GM23248 (cell line): ENCODE results near the gene RABIF. TPM values are rescaled to one million over a fixed set of nuclear protein-coding genes. Genes with fewer than 3 reads are reported as not detected.

ENCODE experiments used
- DNase-seq: peaks from one replicate; pipeline ENCODE4 v3.0.0-alpha.2; 2015
- H2AFZ ChIP-seq: fragments of 200-600 bp; sonication (generic); 2 replicates; pipeline ENCODE4 v1.6.1; 2016; ENCODE audit warnings: antibody characterized with exemption
- H3F3A ChIP-seq: fragments of 200-600 bp; sonication (generic); 2 replicates; pipeline ENCODE4 v1.6.1; 2016; ENCODE audit warnings: mild to moderate bottlenecking, antibody characterized with exemption, mixed run types; ENCODE audit not compliant: insufficient read depth
- H3K27ac ChIP-seq: fragments of 200-600 bp; sonication (generic); 2 replicates; pipeline ENCODE4 v1.5.1; 2016; ENCODE audit warnings: mild to moderate bottlenecking
- H3K27me3 ChIP-seq: fragments of 200-600 bp; sonication (generic); replicated peaks from 2 replicates; pipeline ENCODE4 v1.6.1; 2016; ENCODE audit warnings: mild to moderate bottlenecking; ENCODE audit not compliant: insufficient read depth
- H3K36me3 ChIP-seq: fragments of 200-600 bp; sonication (generic); 2 replicates; pipeline ENCODE4 v1.6.1; 2016; ENCODE audit warnings: low read depth, mild to moderate bottlenecking
- H3K4me1 ChIP-seq: fragments of 200-600 bp; sonication (generic); 2 replicates; pipeline ENCODE4 v1.6.1; 2016; ENCODE audit warnings: mild to moderate bottlenecking; ENCODE audit not compliant: insufficient read depth
- H3K4me2 ChIP-seq: fragments of 200-600 bp; sonication (generic); one replicate; pipeline ENCODE4 v1.6.1; 2016; ENCODE audit warnings: mild to moderate bottlenecking; ENCODE audit not compliant: unreplicated experiment
- H3K4me3 ChIP-seq: fragments of 200-600 bp; sonication (generic); 2 replicates; pipeline ENCODE4 v1.5.1; 2016; ENCODE audit warnings: mild to moderate bottlenecking
- H3K79me2 ChIP-seq: fragments of 200-600 bp; sonication (generic); 2 replicates; pipeline ENCODE4 v1.6.1; 2016; ENCODE audit warnings: mild to moderate bottlenecking; ENCODE audit not compliant: insufficient read depth
- H3K9ac ChIP-seq: fragments of 200-600 bp; sonication (generic); 2 replicates; pipeline ENCODE4 v1.6.1; 2016; ENCODE audit warnings: mild to moderate bottlenecking
- H3K9me2 ChIP-seq: fragments of 200-600 bp; sonication (generic); 2 replicates; pipeline ENCODE4 v1.6.1; 2016; ENCODE audit warnings: mixed run types, mild to moderate bottlenecking, moderate library complexity; ENCODE audit not compliant: insufficient read depth
- H3K9me3 ChIP-seq: fragments of 200-600 bp; sonication (generic); one replicate; pipeline ENCODE4 v1.6.1; 2017; ENCODE audit warnings: low read depth
- H4K20me1 ChIP-seq: fragments of 200-600 bp; sonication (generic); 2 replicates; pipeline ENCODE4 v1.6.0; 2016; ENCODE audit not compliant: insufficient read depth
- EZH2 ChIP-seq: fragments of 200-600 bp; sonication (generic); IDR thresholded peaks from 2 replicates; pipeline ENCODE4 v1.6.1; 2018; ENCODE audit warnings: antibody characterized with exemption, mild to moderate bottlenecking; ENCODE audit not compliant: insufficient read depth, poor library complexity, severe bottlenecking
- EZH2phosphoT487 ChIP-seq: fragments of 200-600 bp; sonication (generic); IDR thresholded peaks from 2 replicates; pipeline ENCODE4 v1.6.1; 2018; ENCODE audit warnings: antibody characterized with exemption, moderate library complexity, mild to moderate bottlenecking, low read depth; ENCODE audit not compliant: insufficient read depth
- WGBS, 2 experiments: methylation state at CpG; one replicate each; pipeline ENCODE4 v1.1.6; 2015 to 2017; ENCODE audit warnings: low lambda C conversion rate in 2 of 2, low coverage in 1 of 2; ENCODE audit errors: missing lambda C conversion rate in 2 of 2; 5-methylcytosine and 5-hydroxymethylcytosine counted together
- in situ Hi-C: fragments of 300-500 bp; cut with MboI; formaldehyde crosslinking; loops from 2 replicates; pipeline ENCODE4 v1.15.0; 2020
- polyA plus RNA-seq: library from polyadenylated mRNA; unstranded; fragments of >200 nt; fragmentation: Nextera tagmentation; extraction: Ambion mirVana; gene quantifications from 2 replicates; pipeline ENCODE4 v1.2.1, GENCODE V29; 2016
- total RNA-seq: library from RNA; depleted of rRNA; stranded (reverse); fragments of >200 nt; shearing (Covaris generic); gene quantifications from 2 replicates; pipeline ENCODE4 v1.2.3, GENCODE V29; 2014

The RABIF gene
- total and polyA plus RNA-seq, 2 experiments from 2014 or later, result 7.2 to 17.0 TPM

GRCh38 chr1:202844935-202845334, 44.0 kb downstream of the RABIF start:
- Histone ChIP-seq H3K4me3 (no peak overlapping the region), H3K36me3 (no peaks in the 10 kb centered on the region), H3K9ac (no peak overlapping the region), H2AFZ (no peak overlapping the region), H3K9me2 (no peaks in the 10 kb centered on the region), H3K79me2 (no peaks in the 10 kb centered on the region), H3F3A (no peaks in the 10 kb centered on the region), H3K27me3 (no peaks in the 10 kb centered on the region), H3K4me1 (no peaks in the 10 kb centered on the region), H3K27ac (no peak overlapping the region), H4K20me1 (no peaks in the 10 kb centered on the region), H3K9me3 (no peaks in the 10 kb centered on the region), H3K4me2 (no peak overlapping the region)
- DNase-seq, result no peak
- TF ChIP-seq EZH2 (no peak), EZH2phosphoT487 (no peak)
- 35 to 47% methylated on average over 6 of the region's 6 CpGs for WGBS, 2 experiments
- in situ Hi-C loops, result no loop called here

GRCh38 chr1:202844259-202844658, 44.7 kb downstream of the RABIF start:
- H4K20me1 ChIP-seq, result no peaks in the 10 kb centered on the region
- no peak overlapping the region for H3K4me2 ChIP-seq
- H2AFZ ChIP-seq, result no peak overlapping the region
- TF ChIP-seq EZH2 (no peak), EZH2phosphoT487 (no peak)
- WGBS, 2 experiments, result 76 to 81% methylated on average over 5 of the region's 5 CpGs
- no peak overlapping the region for H3K27ac ChIP-seq
- no peaks in the 10 kb centered on the region for H3K9me2 ChIP-seq
- in situ Hi-C loops, result no loop called here
- no peaks in the 10 kb centered on the region for H3K36me3 ChIP-seq
- H3K4me1 ChIP-seq, result no peaks in the 10 kb centered on the region
- no peak for DNase-seq
- no peak overlapping the region for H3K4me3 ChIP-seq
- H3K9ac ChIP-seq, result no peak overlapping the region
- H3K9me3 ChIP-seq, result no peaks in the 10 kb centered on the region
- no peaks in the 10 kb centered on the region for H3F3A ChIP-seq
- no peaks in the 10 kb centered on the region for H3K27me3 ChIP-seq
- H3K79me2 ChIP-seq, result no peaks in the 10 kb centered on the region

GRCh38 chr1:202843081-202843480, 45.9 kb downstream of the RABIF start:
- no peak for TF ChIP-seq EZH2
- no peak for TF ChIP-seq EZH2phosphoT487
- Histone ChIP-seq H3K27me3 (no peaks in the 10 kb centered on the region), H3K27ac (no peak overlapping the region), H2AFZ (no peak overlapping the region), H3K4me3 (no peak overlapping the region), H3K9ac (no peak overlapping the region), H3K4me1 (no peaks in the 10 kb centered on the region), H3K9me3 (no peaks in the 10 kb centered on the region), H3F3A (no peaks in the 10 kb centered on the region), H3K9me2 (no peaks in the 10 kb centered on the region), H3K36me3 (no peaks in the 10 kb centered on the region), H3K4me2 (no peak overlapping the region), H3K79me2 (no peaks in the 10 kb centered on the region), H4K20me1 (no peaks in the 10 kb centered on the region)
- 76 to 80% methylated on average over 11 of the region's 11 CpGs for WGBS, 2 experiments
- in situ Hi-C loops, result no loop called here
- no peak for DNase-seq

GRCh38 chr1:202837746-202838262, 51.1 kb downstream of the RABIF start:
- H3K27me3 ChIP-seq, result peaks cover 7% of the 10 kb centered on the region; the same call in 1 of the 2 replicates

More at GRCh38 chr1:202837746-202838262, 51.1 kb downstream of the RABIF start:
- Histone ChIP-seq H3K9me3 (no peaks in the 10 kb centered on the region), H2AFZ (no peak overlapping the region), H3K4me1 (no peaks in the 10 kb centered on the region), H3K9me2 (no peaks in the 10 kb centered on the region), H3F3A (no peaks in the 10 kb centered on the region), H3K4me2 (no peak overlapping the region), H3K4me3 (no peak overlapping the region), H4K20me1 (no peaks in the 10 kb centered on the region), H3K9ac (no peak overlapping the region), H3K79me2 (no peaks in the 10 kb centered on the region), H3K36me3 (no peaks in the 10 kb centered on the region), H3K27ac (no peak overlapping the region)
- WGBS, 2 experiments, result 66 to 75% methylated on average over 4 to 5 of the region's 5 CpGs
- TF ChIP-seq EZH2, result no peak
- TF ChIP-seq EZH2phosphoT487, result no peak
- DNase-seq, result no peak
- in situ Hi-C loops, result no loop called here
